Activated CD4-positive, alpha-beta T cell treated with anti-CD3 and anti-CD28 coated beads for 36 hours (primary cell): ENCODE results near the gene GPR152. TPM values are rescaled to one million over a fixed set of nuclear protein-coding genes. Genes with fewer than 3 reads are reported as not detected.

Experiments
- microRNA-seq: library from miRNA; unstranded; fragments of <30 nt; microRNA quantifications from one replicate; pipeline ENCODE4 v1.2.0, GENCODE V29; 2021; ENCODE audit warnings: borderline replicate concordance
- total RNA-seq, 2 experiments: library from RNA; stranded (reverse); gene quantifications; one replicate each; pipeline ENCODE4 v1.2.3, GENCODE V29; 2021

GPR152 gene
- total RNA-seq, 2 experiments from 2014 or later = not detected

Small RNA genes within 50 kb of the gene (microRNA-seq; reads per million reads assigned to microRNA genes)
- 1.1 reads per million for gene MIR6752

Other genes with a start within 250 kb of the GPR152 start
- gene GRK2, start 186.3 kb downstream of the GPR152 start, total RNA-seq = 100 to 1,000 TPM; 202 to 241 TPM
- gene ANKRD13D, start 163.4 kb downstream of the GPR152 start, total RNA-seq = 10 to 100 TPM; 44.9 to 69.5 TPM
- gene SSH3, start 149.2 kb downstream of the GPR152 start, total RNA-seq = 10 to 100 TPM in 1 of 2 experiments, 1 to 10 TPM in 1; 6.0 to 11.1 TPM
- 10 to 100 TPM; 31.3 to 37.5 TPM for gene POLD4, start 99.2 kb downstream of the GPR152 start, total RNA-seq
- under 1 TPM; 0.09 to 0.27 TPM for gene CLCF1, start 79.1 kb downstream of the GPR152 start, total RNA-seq
- 10 to 100 TPM; 28.8 to 30.0 TPM for gene RAD9A, start 60.7 kb downstream of the GPR152 start, total RNA-seq
- gene PPP1CA, start 50.9 kb downstream of the GPR152 start, total RNA-seq = 100 to 1,000 TPM; 199 to 227 TPM
- 100 to 1,000 TPM in 1 of 2 experiments, 10 to 100 TPM in 1; 83.2 to 123 TPM for gene TBC1D10C, start 48.6 kb downstream of the GPR152 start, total RNA-seq
- gene CARNS1, start 37.1 kb downstream of the GPR152 start, total RNA-seq = 1 to 10 TPM; 1.5 to 1.6 TPM
- 10 to 100 TPM; 53.4 to 57.2 TPM for gene RPS6KB2, start 24.2 kb downstream of the GPR152 start, total RNA-seq
- 10 to 100 TPM; 80.1 to 83.4 TPM for gene PTPRCAP, start 15.0 kb downstream of the GPR152 start, total RNA-seq
- gene CORO1B, start 9.3 kb downstream of the GPR152 start, total RNA-seq = 100 to 1,000 TPM; 178 to 285 TPM
- under 1 TPM; 0.37 to 0.46 TPM for gene CABP4, start 2.6 kb upstream of the GPR152 start, total RNA-seq
- gene TMEM134, start 16.5 kb upstream of the GPR152 start, total RNA-seq = 10 to 100 TPM; 69.9 to 74.7 TPM
- gene AIP, start 30.3 kb upstream of the GPR152 start, total RNA-seq = 100 to 1,000 TPM; 142 to 144 TPM
- gene PITPNM1, start 52.6 kb upstream of the GPR152 start, total RNA-seq = 100 to 1,000 TPM in 1 of 2 experiments, 10 to 100 TPM in 1; 94.5 to 100 TPM
- gene CDK2AP2, start 55.4 kb upstream of the GPR152 start, total RNA-seq = 10 to 100 TPM; 64.1 to 68.7 TPM
- gene CABP2, start 70.7 kb upstream of the GPR152 start, total RNA-seq = not detected
- gene GSTP1, start 131.1 kb upstream of the GPR152 start, total RNA-seq = 100 to 1,000 TPM; 376 to 463 TPM
- gene NDUFV1, start 154.2 kb upstream of the GPR152 start, total RNA-seq = 100 to 1,000 TPM; 253 to 287 TPM
- 10 to 100 TPM; 17.0 to 23.4 TPM for gene NUDT8, start 177.2 kb upstream of the GPR152 start, total RNA-seq
- not detected for gene TBX10, start 187.0 kb upstream of the GPR152 start, total RNA-seq
- under 1 TPM; 0.46 TPM for gene ACY3, start 198.0 kb upstream of the GPR152 start, total RNA-seq
- not detected for gene ALDH3B2, start 221.9 kb upstream of the GPR152 start, total RNA-seq